ENCODE measurements around the gene SDR39U1.
A peak's percentile ranks its signal among the peaks of the same experiment; 100 is the strongest.

The SDR39U1 gene

GRCh38 chr14:24408764-24409163 is 33.8 kb downstream of the SDR39U1 start:
- no peak for DNase-seq

DNA sequence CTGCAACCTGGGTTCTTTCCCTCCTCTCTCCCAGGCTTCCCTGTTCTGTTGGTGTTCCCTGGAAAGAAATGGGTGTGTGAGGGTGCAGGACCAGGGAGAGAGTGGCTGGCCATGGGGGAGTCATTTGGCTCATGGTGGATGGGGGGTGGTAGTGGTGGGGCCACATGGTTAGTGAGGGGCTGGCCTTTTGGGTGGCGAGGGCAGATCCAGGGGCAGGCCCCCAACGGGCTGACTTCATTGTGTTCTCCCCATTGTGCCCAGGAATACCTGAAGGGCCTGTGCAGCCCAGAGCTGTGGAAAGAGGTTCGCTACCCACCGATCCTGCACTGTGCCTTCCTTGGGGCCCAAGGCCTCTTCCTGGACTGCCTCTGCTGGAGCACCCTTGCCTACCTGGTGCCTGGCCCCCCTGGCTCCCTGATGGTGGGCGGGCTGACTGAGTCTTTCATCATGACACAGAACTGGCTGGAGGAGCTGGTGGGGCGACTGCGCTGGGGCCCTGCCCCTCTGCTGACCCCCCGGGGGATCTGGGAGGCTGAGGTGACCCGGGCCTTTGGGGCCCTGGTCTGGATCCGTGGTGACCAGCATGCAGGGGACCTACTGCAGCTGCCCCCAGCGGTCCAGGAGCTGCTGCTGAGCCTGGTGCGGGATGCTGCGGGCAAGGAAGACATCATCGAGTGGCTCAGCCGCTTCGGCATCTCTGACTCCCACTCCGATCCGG is 34.8 kb downstream of the SDR39U1 start:
- no peak for DNase-seq

DNA sequence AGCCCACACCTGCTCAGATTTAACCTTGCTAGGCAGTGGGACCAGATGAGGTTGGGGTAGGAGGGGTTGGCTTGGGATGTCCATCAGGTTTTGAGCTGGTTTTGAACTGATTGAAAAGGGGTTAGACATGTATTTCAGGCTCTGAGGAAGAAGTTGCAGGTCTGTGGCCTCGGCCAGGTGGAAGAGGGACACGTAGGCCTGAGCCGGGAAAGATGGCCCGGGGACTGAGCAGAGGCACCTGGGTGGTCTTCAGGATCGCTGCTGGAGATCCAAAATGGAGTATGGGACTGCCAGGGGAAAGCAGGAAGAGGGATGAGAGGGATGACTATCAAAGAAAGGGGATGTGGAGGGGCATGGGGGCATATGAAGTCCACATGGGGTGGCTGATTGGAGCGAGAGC is 36.2 kb downstream of the SDR39U1 start:
- DNase-seq, result no peak

GRCh38 chr14:24404814-24405213 is 37.8 kb downstream of the SDR39U1 start:
- DNase-seq, result no peak

GRCh38 chr14:24403294-24403998 is 39.1 kb downstream of the SDR39U1 start:
- no peak for DNase-seq

DNA sequence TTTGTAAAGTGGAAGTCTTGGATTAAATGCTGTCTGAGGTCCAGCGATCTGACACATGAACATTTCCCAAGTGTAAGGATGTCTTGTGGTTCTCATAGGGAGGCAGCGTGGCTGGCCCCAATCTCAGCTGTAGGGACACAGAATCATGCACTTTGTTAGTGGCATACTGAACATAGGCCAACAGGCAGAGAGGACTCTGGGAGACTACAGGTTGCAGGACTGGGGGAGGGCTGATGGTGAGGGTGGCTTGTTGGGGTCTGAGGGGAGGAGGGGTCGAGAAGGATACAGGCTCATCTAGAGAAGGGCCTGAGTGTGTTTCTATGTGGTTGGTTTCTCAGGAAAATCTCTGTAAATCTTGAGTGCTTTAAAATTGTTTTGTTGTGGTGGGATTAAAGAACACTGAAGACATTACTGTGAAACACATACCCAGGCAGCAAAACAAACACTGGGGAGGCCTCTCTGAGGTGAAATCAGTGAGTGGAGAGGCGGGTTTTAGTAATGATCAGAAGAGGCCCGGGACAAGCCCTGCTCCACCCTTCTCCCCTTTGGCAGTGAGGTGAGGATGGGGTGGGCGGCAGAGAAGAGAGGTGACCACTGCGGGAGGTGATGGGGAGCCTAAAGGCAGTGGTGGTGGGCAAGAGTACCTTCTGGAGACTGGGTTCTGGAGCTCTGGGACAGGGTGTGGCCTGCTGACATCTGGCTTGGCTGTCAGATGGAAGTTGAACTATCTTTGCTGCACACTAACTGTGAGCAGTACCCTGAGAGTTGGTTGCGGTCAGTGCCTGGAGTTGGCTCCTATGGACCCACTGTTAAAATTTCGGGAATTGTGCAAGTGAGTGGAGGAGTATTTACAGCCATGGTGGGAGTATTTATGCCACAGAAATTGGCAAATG is 40.5 kb downstream of the SDR39U1 start:
- no peak for DNase-seq

GRCh38 chr14:24399999-24400718 is 42.4 kb downstream of the SDR39U1 start:
- no peak for DNase-seq

DNA sequence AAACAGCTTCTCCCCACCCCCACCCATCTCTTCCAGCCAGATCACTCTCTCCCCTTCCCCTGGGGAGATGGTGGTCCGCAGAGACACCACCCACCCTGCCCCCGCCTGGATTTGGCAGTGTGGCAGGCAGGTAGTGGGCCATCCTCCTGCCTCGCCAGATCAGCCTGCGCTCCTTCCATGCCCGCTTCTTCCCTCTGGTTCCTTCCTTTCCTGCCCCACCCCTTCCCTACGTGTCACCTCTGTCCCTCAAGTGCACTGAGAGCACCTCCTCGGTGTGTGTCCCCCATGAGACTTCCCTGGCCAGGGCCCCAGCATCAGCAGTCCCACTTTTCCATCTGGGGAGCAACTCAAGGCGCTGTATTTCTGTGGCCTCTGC is 43.1 kb downstream of the SDR39U1 start:
- DNase-seq, result no peak

GRCh38 chr14:24398653-24399446 is 43.7 kb downstream of the SDR39U1 start, which contains the start of gene NYNRIN:
NYNRIN (plus strand) TSS chr14:24399003; CDS start chr14:24399247, 244 bp downstream.
- DNase-seq, result peak; percentile 24

GRCh38 chr14:24398293-24398652 is 44.3 kb downstream of the SDR39U1 start:
- no peak for DNase-seq

GRCh38 chr14:24397639-24398292 is 44.8 kb downstream of the SDR39U1 start:
- DNase-seq, result no peak

GRCh38 chr14:24395609-24396582 is 46.7 kb downstream of the SDR39U1 start:
- no peak for DNase-seq

DNA sequence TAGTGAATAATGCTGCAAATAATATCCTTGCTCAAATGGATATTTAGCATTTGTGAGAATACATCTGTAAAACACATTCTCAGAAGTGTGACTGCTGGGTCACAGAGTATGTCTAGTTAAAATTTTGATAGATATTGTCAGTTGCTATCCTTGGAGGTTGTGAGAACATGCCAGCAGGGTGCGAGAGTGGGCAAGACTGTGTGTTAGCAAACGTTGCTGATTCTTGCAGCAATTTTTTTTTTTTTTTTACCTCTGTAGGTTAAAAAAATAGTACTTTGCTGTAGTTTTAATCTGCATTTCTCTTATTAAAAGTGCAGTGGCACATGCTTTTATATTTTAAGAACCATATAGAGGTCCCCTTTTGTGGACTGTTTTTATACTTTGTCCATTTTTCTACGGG is 48.3 kb downstream of the SDR39U1 start:
- no peak for DNase-seq

GRCh38 chr14:24392325-24393091 is 50.1 kb downstream of the SDR39U1 start:
- DNase-seq, result no peak

DNA sequence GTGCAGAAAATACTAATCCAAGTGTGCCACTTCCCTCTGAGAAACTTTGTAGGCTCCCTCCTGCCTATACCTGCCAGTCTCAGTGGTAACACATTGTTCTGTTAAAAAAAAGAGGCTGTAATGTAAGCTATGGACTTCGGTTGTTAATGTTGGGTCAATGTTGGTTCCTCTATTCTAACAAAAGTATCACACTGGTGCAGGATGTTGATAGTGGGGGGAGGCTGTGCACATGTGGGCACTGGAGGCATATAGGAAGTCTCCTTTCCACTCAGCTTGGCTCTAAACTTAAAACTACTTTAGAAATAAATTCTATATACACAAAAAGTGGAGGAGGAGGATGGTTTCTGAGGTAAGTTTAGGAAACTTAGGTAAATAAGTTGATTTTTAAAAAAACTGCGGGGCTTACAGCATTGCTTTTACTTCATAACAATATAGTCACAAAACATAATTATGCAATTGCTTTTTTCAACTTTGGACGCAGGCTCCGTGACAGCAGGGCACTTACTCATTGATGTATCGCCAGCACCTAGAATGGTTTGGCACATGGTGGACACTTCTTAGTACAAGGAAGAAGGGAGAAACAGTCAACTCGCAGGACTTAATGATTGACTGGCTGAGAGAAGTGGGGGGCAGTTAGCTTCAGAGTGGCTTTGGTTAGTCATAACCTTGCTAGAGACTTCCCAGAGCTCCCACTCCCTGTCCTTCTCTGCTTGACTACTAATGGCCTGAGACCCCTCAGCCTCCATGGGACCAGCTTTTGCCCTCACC is 51.7 kb downstream of the SDR39U1 start:
- no peak for DNase-seq

Data from CD4-positive, alpha-beta T cell treated with Interleukin-12 subunit alpha and Interleukin-12 subunit beta, for 1 hour (primary cell).